OCI-M1 (cell line): ENCODE results near the gene DEPDC1B.
"Not testable (repeated sequence)": the region's sequence is repeated elsewhere in the genome, so short reads cannot be mapped to it uniquely, and the experiment has no call there.

Experiments used
- DNase-seq: peaks from one replicate; lab custom pipeline; 2025; lab: John Stamatoyannopoulos, UW

DEPDC1B gene

GRCh38 chr5:60699609-60700415 is at the start of gene DEPDC1B:
Gene DEPDC1B, minus strand, starts transcription at chr5:60700166. Its CDS starts 73 bp downstream, at chr5:60700093.
- DNase-seq: peak; percentile 94

GRCh38 chr5:60744682-60745081 is 44.7 kb upstream of the DEPDC1B start:
- no peak for DNase-seq

GRCh38 chr5:60743511-60744314 is 43.7 kb upstream of the DEPDC1B start:
- no peak for DNase-seq

DNA sequence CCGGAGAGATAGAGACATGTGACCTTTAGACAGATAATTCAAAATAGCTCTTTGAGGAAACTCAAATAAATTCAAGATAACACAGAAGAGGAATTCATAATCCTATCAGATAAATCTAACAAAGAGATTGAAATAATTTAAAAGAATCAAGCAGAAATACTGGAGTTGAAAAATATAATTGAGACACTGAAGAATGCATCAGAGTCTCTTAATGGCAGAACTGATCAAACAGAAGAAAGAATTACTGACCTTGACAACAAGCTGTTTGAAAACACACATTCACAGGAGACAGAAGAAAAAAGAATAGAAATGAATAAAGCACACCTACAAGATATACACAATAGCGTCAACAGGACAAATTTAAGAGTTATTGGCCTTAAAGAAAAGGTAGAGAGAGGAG is 40.4 kb upstream of the DEPDC1B start:
- DNase-seq: no peak

- DNase-seq: no peak
Observed at GRCh38 chr5:60738933-60739332, 39.0 kb upstream of the DEPDC1B start.

- no peak for DNase-seq
Observed at GRCh38 chr5:60738461-60738860, 38.5 kb upstream of the DEPDC1B start.

- not testable (repeated sequence) for DNase-seq
Observed at GRCh38 chr5:60730858-60731257, 30.9 kb upstream of the DEPDC1B start.

GRCh38 chr5:60727033-60727679 is 27.2 kb upstream of the DEPDC1B start:
- DNase-seq: peak; percentile 41

DNA sequence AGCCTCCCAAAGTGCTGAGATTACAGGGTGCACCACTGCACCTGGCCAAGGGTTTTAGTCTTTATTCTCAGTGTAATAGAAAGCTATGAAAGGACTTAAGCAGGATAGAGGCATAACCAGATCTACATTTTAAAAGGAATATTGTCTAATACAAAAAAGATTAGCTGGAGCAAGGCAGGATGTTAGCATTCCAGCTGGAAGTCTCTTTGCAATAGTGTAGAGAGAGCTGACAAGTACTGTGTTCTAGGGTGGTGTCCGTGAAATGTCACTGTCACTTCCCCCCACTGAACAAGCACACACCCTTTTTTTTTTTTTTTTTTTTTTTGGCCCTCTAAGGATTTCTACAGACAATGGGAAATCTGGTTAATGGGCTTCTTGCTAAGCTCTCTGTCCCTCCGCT is 24.2 kb upstream of the DEPDC1B start:
- DNase-seq: no peak

DNA sequence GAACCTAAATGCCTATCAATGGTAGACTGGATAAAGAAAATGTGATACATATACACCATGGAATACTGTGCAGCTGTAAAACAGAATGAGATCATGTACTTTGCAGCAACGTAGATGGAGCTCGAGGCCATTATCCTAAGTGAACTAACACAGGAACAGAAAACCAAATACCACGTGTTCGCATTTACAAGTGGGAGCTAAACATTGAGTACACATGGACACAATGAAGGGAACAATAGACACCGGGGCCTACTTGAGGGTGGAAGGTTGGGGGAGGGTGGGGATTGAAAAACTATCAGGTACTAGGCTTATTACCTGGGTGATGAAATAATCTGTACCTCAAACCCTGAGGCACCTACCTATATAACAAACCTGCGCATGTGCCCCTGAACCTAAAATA is 22.4 kb upstream of the DEPDC1B start:
- no peak for DNase-seq

DNA sequence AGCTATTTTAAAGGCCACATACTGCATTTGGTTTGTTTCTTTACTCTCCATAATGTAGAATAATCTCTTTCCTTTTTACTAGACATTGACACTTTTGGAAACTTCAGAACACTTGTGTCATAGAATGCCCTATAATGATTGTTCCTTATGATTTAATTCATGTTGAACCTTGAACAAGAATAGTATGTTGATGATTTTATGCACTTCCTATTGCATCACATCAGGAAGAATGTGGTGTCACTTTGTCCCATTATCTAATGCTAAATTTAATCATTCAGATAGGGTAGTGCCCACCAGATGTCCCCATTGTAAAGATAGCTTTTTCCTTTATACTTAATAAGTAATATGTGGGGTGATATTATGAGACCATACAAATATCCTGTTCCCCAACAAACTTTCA is 19.4 kb upstream of the DEPDC1B start:
- DNase-seq: peak; percentile 26

DNA sequence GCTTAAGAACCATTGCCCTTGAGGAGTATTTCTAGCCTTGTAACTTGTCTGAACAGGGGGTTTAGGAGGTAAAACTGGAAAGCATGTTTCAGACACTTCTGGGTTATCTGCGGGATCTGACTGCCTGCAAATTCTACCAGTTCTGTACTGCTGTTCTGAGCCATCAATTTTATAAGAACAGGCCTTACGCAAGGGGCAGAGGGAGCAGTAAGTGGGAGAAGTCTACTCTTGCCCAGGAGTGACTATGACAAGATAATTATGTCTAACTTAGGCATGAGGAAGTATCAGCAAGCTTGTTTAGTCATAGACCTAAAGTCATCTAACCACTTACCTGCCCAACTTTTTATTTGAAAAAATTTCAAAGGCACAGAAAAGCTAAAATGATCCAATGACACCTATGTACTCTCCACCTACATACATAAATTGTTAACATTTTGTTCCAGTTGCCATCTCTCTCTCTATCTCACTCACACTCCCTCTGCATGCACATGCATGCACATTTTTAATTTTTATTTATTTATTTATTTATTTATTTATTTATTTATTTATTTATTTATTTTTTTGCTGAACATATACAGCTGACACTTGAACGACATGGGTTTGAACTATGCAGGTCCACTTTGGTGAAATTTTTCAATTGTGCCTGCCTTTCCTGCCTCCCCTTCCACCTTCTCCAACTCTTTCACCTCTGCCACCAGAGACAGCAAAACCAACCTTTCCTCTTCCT is 18.4 kb upstream of the DEPDC1B start:
- no peak for DNase-seq

GRCh38 chr5:60715201-60715928 is 15.4 kb upstream of the DEPDC1B start:
- DNase-seq: not testable (repeated sequence)

GRCh38 chr5:60712950-60713349 is 13.0 kb upstream of the DEPDC1B start:
- DNase-seq: no peak

DNA sequence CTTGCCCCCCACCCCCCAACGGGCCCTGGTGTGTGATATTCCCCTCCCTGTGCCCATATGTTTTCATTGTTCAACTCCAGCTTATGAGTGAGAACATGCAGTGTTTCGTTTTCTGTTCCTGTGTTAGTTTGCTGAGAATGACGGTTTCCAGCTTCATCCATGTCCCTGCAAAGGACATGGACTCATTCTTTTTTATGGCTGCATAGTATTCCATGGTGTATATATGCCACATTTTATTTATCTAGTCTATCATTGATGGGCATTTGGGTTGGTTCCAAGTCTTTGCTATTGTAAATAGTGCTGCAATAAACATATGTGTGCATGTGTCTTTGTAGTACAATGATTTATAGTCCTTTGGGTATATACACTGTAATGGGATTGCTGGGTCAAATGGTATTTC is 11.9 kb upstream of the DEPDC1B start:
- DNase-seq: not testable (repeated sequence)

DNA sequence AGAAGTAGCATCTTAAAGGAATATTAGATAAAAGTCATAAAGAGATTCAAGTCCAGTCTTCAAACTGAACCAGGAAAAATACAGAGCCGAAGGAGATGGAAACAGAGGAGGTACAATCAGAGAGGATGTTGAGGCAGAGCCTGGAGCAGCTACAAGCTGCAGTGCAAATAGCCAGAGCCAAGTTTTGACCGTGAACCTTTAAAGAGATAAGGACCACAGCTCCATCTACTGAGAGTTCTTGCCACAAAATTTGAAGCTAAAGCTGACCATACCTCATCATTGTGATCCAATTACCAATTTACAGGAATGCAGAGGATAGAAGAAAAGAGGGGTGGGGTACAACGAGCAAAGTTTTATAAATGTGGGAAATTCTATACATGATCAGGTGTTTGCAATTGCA is 10.4 kb upstream of the DEPDC1B start:
- DNase-seq: peak; percentile 53

DNA sequence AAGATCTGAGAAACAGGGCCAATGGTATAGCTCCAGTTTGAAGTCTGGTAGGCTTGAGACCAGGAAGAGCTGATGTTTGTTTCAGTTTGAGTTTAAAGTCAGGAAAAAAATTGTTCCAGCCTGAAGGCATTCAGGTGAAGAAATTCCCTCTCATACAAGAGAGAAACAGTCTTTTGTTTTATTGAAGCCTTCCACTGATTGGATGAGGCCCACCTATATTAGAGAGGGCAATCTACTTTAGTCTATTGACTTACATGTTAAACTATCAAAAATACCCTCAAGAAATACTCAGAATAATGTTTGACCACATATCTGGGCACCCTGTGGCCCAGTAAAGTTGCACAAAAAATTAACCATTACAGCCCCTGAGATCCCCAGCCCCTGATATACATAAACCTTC is 5.2 kb upstream of the DEPDC1B start:
- DNase-seq: no peak

GRCh38 chr5:60703944-60704343 is 4.0 kb upstream of the DEPDC1B start:
- DNase-seq: no peak

GRCh38 chr5:60701321-60701968 is 1.5 kb upstream of the DEPDC1B start:
- peak; percentile 30 for DNase-seq

DNA sequence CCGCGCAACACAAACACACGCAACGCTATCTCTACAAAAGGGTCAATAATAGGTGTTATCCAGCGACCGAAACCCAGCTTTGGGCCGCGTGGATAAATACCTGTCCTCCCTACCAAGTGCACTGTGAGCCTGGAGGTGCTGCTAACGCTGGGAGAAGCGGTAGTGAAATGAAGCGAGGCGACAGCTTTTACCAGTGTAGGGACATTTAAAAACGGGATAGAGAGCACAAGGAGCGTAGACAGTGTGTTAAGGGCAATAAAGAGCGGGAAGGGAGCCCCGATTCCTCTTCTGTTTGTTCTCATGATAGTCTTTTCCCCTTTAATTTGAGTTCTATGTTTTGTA is 421 bp upstream of the DEPDC1B start:
- DNase-seq: no peak

DNA sequence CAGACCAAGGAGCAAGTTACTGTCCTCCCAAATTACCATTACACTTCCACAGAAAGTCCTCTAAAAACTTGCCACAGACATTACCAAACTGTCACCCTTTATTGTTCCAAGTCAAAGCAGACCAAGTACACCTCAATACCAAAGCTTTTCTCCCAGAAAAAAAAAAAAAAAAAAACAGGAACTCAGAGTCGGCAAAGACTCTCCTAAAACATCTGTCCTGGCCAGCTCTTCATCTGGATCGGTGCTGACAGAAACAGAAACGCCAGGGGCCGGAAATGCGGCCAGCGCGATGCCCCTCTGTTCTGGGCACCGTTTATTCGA is 718 bp downstream of the DEPDC1B start:
- no peak for DNase-seq
